H1 (cell line): ENCODE measurements around the gene NCL.

ENCODE experiments used
- POLR2AphosphoS5 ChIP-seq: IDR thresholded peaks from 2 replicates; pipeline ENCODE4 v1.6.1; 2011; ENCODE audit warnings: low read depth, low read length
- RAD21 ChIP-seq, 2 experiments: IDR thresholded peaks in 1 of 2; conservative IDR thresholded peaks in 1 of 2; 2 replicates each; pipeline ENCODE4 v1.6.1; 2011; ENCODE audit warnings: low read depth in 2 of 2, low read length in 2 of 2, improper control_type of control experiment in 1 of 2, inconsistent platforms in 1 of 2, mild to moderate bottlenecking in 1 of 2, moderate library complexity in 1 of 2
- SP1 ChIP-seq: IDR thresholded peaks from 2 replicates; pipeline ENCODE4 v1.6.1; 2011; ENCODE audit warnings: low read depth, low read length
- YY1 ChIP-seq: IDR thresholded peaks from 2 replicates; pipeline ENCODE4 v1.6.1; 2011; ENCODE audit warnings: low read depth, mild to moderate bottlenecking, low read length
- TF ChIP-seq, protein P1 (sequence below), 3 experiments: IDR thresholded peaks; 1 replicate in 2 of 3; 2 replicates in 1 of 3; pipeline versions ENCODE4 v1.5.1 to v1.6.1; 2011; ENCODE audit warnings: low read length in 3 of 3, mild to moderate bottlenecking in 3 of 3, inconsistent platforms in 2 of 3, low read depth in 1 of 3, moderate library complexity in 1 of 3; ENCODE audit not compliant: insufficient read depth in 1 of 3; ENCODE audit errors: control extremely low read depth in 1 of 3

GRCh38 chr2:231488331-231488730 is 24.0 kb upstream of the NCL start:
- TF ChIP-seq, protein P1, sequence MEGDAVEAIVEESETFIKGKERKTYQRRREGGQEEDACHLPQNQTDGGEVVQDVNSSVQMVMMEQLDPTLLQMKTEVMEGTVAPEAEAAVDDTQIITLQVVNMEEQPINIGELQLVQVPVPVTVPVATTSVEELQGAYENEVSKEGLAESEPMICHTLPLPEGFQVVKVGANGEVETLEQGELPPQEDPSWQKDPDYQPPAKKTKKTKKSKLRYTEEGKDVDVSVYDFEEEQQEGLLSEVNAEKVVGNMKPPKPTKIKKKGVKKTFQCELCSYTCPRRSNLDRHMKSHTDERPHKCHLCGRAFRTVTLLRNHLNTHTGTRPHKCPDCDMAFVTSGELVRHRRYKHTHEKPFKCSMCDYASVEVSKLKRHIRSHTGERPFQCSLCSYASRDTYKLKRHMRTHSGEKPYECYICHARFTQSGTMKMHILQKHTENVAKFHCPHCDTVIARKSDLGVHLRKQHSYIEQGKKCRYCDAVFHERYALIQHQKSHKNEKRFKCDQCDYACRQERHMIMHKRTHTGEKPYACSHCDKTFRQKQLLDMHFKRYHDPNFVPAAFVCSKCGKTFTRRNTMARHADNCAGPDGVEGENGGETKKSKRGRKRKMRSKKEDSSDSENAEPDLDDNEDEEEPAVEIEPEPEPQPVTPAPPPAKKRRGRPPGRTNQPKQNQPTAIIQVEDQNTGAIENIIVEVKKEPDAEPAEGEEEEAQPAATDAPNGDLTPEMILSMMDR (IDR thresholded peaks at IDR 0.05; ENCODE audit: control extremely low read depth in 1 of 3, insufficient read depth in 1 of 3, low read depth in 1 of 3, low read length in 3 of 3), result no peak
- TF ChIP-seq YY1 (no peak), POLR2AphosphoS5 (no peak), SP1 (no peak), RAD21 (IDR thresholded peaks at IDR 0.05 in 1 of 2, conservative IDR thresholded peaks at IDR 0.05 in 1 of 2; ENCODE audit: low read depth in 2 of 2, low read length in 2 of 2) (no peak)
